Measurements from ENCODE around the gene SLC2A9.

DNA sequence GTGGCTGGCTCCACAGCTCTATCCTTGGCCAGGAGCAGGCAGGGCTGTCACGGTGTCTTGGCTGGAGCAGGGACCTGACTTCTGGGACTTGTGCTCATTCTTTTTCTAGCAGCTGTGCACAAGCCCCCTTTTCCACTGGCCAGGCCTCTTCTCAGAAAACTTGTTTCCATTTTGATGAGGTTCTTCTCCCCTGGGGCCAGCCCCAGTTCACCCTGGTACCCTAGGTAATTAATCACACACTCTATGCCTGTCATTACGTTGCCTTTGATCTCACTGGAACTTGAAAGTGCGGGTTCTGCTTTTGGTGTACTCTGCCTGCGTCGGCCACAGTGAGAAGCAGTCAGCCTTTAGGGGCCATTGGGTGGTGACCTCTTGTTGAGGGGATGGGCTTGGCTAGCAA, 213.2 kb downstream of the SLC2A9 start:
- no peak for TF ChIP-seq POLR2AphosphoS5 (IDR thresholded peaks at IDR 0.05)
- TF ChIP-seq CTCF (IDR thresholded peaks at IDR 0.05), result no peak
